ENCODE results near the gene MPL. TPM values are rescaled to one million over a fixed set of nuclear protein-coding genes. Genes with fewer than 3 reads are reported as not detected.

Gene MPL
- total RNA-seq, 1 experiment from 2014 or later: not detected

DNA sequence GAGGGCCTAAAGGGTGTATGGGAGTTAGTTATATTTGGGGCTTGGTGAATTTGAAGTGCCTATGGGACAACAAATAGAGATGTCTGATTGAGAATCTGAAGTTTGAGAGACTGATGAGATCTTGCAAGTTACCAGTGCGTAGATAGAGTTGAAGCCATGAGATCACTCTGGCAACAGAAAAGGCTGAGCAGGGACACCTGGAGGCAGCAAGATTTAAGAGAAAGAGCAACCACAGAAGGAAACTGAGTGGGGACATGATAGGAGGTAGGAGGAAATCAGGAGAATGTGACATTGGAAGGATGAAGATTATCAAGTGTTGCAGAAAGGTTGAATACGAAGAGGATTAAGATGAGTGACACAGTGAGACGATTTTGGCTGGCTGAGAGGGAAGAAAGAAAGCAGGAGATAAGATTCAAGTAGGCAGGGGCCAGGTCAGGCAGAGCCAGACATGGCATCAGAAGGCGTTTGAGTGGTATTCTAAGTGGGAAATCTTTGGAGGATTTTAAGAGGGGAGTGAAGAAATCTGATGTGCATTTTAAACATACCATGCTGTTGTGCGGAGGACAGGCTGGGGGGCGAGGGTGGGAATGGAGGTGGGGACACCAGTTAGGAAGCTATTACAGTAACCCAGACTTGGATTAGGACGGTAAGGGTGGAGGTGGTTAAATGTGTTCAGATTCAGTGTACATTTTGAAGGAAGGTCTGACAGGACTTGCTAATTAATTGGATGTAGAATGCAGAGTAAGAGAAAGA lies 3.0 kb upstream of the MPL start:
- ChIA-PET RAD21 (ENCODE audit: low non-redundant PET in 1 of 2, low total read pairs in 2 of 2, uncharacterized antibody in 2 of 2, unreplicated experiment in 2 of 2) (no interaction called here), CTCF (no interaction called here), POLR2A (no interaction called here)
- Histone ChIP-seq H4K20me1 (ENCODE audit: insufficient read depth) (no peaks in the 10 kb centered on the region), H3K4me1 (ENCODE audit: control insufficient read depth in 1 of 2, insufficient read depth in 2 of 2, low read length in 2 of 2) (peaks cover 9 to 14% of the 10 kb centered on the region in 2 experiments), H3K9ac (ENCODE audit: low read length) (no peak overlapping the region), H2AFZ (ENCODE audit: low read depth, low read length, poor library complexity, severe bottlenecking) (no peak overlapping the region), H3K27me3 (ENCODE audit: insufficient read depth, low read length) (no peaks in the 10 kb centered on the region), H3K9me2 (ENCODE audit: insufficient read depth) (no peaks in the 10 kb centered on the region), H3K36me3 (ENCODE audit: control insufficient read depth in 1 of 2, insufficient read depth in 2 of 2, low read length in 2 of 2) (no peaks in the 10 kb centered on the region), H3K4me2 (ENCODE audit: low read length) (no peak overlapping the region), H3K9me3 (ENCODE audit: control insufficient read depth in 1 of 2, insufficient read depth in 1 of 2, low read depth in 1 of 2, low read length in 2 of 2) (no peaks in the 10 kb centered on the region), H3K4me3 (replicated peaks in 1 of 2; ENCODE audit: low read depth in 1 of 2, low read length in 2 of 2) (no peak overlapping the region), H3K79me2 (ENCODE audit: insufficient read depth, low read length) (no peaks in the 10 kb centered on the region), H3K27ac (ENCODE audit: low read depth, low read length) (no peak overlapping the region)
- BruUV-seq (replicated peaks): no TSS peak
- TF ChIP-seq ZNF274 (IDR thresholded peaks at IDR 0.05; ENCODE audit: low read depth, low read length) (no peak), YY1 (IDR thresholded peaks at IDR 0.05; ENCODE audit: extremely low read depth, insufficient replicate concordance, low read depth, low read length) (no peak), CEBPB (IDR thresholded peaks at IDR 0.05; ENCODE audit: low read depth) (no peak), RAD21 (IDR thresholded peaks at IDR 0.05; ENCODE audit: low read depth) (peak; percentile 21; the same call in 1 of the 2 replicates)
- TF ChIP-seq, protein P1, sequence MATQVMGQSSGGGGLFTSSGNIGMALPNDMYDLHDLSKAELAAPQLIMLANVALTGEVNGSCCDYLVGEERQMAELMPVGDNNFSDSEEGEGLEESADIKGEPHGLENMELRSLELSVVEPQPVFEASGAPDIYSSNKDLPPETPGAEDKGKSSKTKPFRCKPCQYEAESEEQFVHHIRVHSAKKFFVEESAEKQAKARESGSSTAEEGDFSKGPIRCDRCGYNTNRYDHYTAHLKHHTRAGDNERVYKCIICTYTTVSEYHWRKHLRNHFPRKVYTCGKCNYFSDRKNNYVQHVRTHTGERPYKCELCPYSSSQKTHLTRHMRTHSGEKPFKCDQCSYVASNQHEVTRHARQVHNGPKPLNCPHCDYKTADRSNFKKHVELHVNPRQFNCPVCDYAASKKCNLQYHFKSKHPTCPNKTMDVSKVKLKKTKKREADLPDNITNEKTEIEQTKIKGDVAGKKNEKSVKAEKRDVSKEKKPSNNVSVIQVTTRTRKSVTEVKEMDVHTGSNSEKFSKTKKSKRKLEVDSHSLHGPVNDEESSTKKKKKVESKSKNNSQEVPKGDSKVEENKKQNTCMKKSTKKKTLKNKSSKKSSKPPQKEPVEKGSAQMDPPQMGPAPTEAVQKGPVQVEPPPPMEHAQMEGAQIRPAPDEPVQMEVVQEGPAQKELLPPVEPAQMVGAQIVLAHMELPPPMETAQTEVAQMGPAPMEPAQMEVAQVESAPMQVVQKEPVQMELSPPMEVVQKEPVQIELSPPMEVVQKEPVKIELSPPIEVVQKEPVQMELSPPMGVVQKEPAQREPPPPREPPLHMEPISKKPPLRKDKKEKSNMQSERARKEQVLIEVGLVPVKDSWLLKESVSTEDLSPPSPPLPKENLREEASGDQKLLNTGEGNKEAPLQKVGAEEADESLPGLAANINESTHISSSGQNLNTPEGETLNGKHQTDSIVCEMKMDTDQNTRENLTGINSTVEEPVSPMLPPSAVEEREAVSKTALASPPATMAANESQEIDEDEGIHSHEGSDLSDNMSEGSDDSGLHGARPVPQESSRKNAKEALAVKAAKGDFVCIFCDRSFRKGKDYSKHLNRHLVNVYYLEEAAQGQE (IDR thresholded peaks at IDR 0.05; ENCODE audit: low read depth): no peak
- ATAC-seq (no peak), DNase-seq (ENCODE audit: low read depth, low spot score) (no peak)
- intact Hi-C loops (cut with micrococcal nuclease): no loop called here
